ENCODE measurements around the gene GOLGA8H.
A peak's percentile ranks its signal among the peaks of the same experiment; 100 is the strongest.
"Not testable (repeated sequence)": the region's sequence is repeated elsewhere in the genome, so short reads cannot be mapped to it uniquely, and the experiment has no call there.

Gene GOLGA8H

GRCh38 chr15:30603796-30604195 is at the start of gene GOLGA8H:
Gene GOLGA8H, plus strand, starts transcription at chr15:30604028. Its CDS starts 98 bp downstream, at chr15:30604126.
- not testable (repeated sequence) for DNase-seq

- not testable (repeated sequence) for DNase-seq
Observed at GRCh38 chr15:30566949-30567348, 36.9 kb upstream of the GOLGA8H start.

- DNase-seq: not testable (repeated sequence)
Observed at GRCh38 chr15:30573012-30573491, 30.8 kb upstream of the GOLGA8H start.

- not testable (repeated sequence) for DNase-seq
Observed at GRCh38 chr15:30579394-30579970, 24.3 kb upstream of the GOLGA8H start.

GRCh38 chr15:30580716-30581115 is 23.1 kb upstream of the GOLGA8H start:
- DNase-seq: not testable (repeated sequence)

- DNase-seq: not testable (repeated sequence)
Observed at GRCh38 chr15:30598953-30599352, 4.9 kb upstream of the GOLGA8H start.

GRCh38 chr15:30612271-30612670 is 8.4 kb downstream of the GOLGA8H start:
- not testable (repeated sequence) for DNase-seq

- not testable (repeated sequence) for DNase-seq
Observed at GRCh38 chr15:30621342-30621741, 17.5 kb downstream of the GOLGA8H start.

- peak; percentile 93 for DNase-seq
Observed at GRCh38 chr15:30625436-30626193, 21.8 kb downstream of the GOLGA8H start, which contains the start of gene ARHGAP11B. Gene ARHGAP11B, plus strand, starts transcription at chr15:30626128.

- not testable (repeated sequence) for DNase-seq
Observed at GRCh38 chr15:30626194-30626565, 22.4 kb downstream of the GOLGA8H start.

GRCh38 chr15:30626632-30627031 is 22.8 kb downstream of the GOLGA8H start:
- not testable (repeated sequence) for DNase-seq

- no peak for DNase-seq
Observed at GRCh38 chr15:30650012-30650929, 46.4 kb downstream of the GOLGA8H start.

- DNase-seq: not testable (repeated sequence)
Observed at GRCh38 chr15:30661154-30661553, 57.3 kb downstream of the GOLGA8H start.
